ENCODE data around the gene COL27A1.

DNA sequence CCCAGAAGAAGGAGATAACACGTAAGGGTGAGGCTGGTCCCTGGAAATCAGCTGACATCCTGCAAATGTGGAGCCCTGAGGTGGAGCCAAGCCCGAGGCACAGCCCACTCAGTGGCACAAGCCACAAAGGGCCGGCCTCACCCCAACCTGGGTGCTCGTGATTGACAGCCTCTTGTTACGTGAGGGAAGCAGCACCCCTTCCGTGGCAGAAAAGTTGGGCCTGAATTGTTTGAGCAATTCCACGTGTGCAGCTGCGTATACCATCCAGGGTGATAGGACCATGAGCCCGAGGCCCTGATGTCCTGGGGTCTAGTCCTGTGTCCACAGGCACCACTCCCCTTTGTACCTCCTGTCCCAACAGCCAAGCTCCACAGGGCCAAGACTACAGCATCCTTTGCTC is 179.2 kb downstream of the COL27A1 start:
- TF ChIP-seq, protein P1, sequence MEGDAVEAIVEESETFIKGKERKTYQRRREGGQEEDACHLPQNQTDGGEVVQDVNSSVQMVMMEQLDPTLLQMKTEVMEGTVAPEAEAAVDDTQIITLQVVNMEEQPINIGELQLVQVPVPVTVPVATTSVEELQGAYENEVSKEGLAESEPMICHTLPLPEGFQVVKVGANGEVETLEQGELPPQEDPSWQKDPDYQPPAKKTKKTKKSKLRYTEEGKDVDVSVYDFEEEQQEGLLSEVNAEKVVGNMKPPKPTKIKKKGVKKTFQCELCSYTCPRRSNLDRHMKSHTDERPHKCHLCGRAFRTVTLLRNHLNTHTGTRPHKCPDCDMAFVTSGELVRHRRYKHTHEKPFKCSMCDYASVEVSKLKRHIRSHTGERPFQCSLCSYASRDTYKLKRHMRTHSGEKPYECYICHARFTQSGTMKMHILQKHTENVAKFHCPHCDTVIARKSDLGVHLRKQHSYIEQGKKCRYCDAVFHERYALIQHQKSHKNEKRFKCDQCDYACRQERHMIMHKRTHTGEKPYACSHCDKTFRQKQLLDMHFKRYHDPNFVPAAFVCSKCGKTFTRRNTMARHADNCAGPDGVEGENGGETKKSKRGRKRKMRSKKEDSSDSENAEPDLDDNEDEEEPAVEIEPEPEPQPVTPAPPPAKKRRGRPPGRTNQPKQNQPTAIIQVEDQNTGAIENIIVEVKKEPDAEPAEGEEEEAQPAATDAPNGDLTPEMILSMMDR (IDR thresholded peaks at IDR 0.05): no peak
- TF ChIP-seq POLR2AphosphoS5 (IDR thresholded peaks at IDR 0.05): no peak

All from prostate gland (tissue), 2 donors.